Activated naive CD4-positive, alpha-beta T cell treated with anti-CD3 and anti-CD28 coated beads, Interleukin-2, amount 50 U/mL, for 72 hours (primary cell): ENCODE results near the gene ERMP1. TPM values are rescaled to one million over a fixed set of nuclear protein-coding genes. Genes with fewer than 3 reads are reported as not detected.
"Not testable (repeated sequence)": the region's sequence is repeated elsewhere in the genome, so short reads cannot be mapped to it uniquely, and the experiment has no call there.

Experiments
- ATAC-seq, 2 donors: fragments of 150-1000 bp; cut with Tn5 transposase; 2 replicates each; pipeline ENCODE4 v1.10.0; 2021; ENCODE audit warnings: mild to moderate bottlenecking in 2 of 2, moderate library complexity in 2 of 2
- DNase-seq, 2 donors: peaks; one replicate each; pipeline ENCODE4 v3.0.0; 2021 to 2022; ENCODE audit warnings: low spot score in 2 of 2
- H3K27ac Mint-ChIP-seq, 2 donors: one replicate each; pipeline ENCODE4 v1.8.0; 2022; ENCODE audit warnings: mild to moderate bottlenecking in 2 of 2, mixed read lengths in 2 of 2
- H3K36me3 Mint-ChIP-seq, 2 donors: one replicate each; pipeline ENCODE4 v1.8.0; 2022; ENCODE audit warnings: mixed read lengths in 2 of 2
- H3K9me3 Mint-ChIP-seq, 2 donors: one replicate each; pipeline ENCODE4 v1.8.0; 2022; ENCODE audit warnings: mixed read lengths in 2 of 2
- total RNA-seq, 2 donors: library from RNA; stranded (reverse); gene quantifications; one replicate each; pipeline ENCODE4 v1.2.3, GENCODE V29; 2022

ERMP1 gene, protein sequence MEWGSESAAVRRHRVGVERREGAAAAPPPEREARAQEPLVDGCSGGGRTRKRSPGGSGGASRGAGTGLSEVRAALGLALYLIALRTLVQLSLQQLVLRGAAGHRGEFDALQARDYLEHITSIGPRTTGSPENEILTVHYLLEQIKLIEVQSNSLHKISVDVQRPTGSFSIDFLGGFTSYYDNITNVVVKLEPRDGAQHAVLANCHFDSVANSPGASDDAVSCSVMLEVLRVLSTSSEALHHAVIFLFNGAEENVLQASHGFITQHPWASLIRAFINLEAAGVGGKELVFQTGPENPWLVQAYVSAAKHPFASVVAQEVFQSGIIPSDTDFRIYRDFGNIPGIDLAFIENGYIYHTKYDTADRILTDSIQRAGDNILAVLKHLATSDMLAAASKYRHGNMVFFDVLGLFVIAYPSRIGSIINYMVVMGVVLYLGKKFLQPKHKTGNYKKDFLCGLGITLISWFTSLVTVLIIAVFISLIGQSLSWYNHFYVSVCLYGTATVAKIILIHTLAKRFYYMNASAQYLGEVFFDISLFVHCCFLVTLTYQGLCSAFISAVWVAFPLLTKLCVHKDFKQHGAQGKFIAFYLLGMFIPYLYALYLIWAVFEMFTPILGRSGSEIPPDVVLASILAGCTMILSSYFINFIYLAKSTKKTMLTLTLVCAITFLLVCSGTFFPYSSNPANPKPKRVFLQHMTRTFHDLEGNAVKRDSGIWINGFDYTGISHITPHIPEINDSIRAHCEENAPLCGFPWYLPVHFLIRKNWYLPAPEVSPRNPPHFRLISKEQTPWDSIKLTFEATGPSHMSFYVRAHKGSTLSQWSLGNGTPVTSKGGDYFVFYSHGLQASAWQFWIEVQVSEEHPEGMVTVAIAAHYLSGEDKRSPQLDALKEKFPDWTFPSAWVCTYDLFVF
- 10 to 100 TPM; 22.5 to 22.8 TPM for total RNA-seq

DNA sequence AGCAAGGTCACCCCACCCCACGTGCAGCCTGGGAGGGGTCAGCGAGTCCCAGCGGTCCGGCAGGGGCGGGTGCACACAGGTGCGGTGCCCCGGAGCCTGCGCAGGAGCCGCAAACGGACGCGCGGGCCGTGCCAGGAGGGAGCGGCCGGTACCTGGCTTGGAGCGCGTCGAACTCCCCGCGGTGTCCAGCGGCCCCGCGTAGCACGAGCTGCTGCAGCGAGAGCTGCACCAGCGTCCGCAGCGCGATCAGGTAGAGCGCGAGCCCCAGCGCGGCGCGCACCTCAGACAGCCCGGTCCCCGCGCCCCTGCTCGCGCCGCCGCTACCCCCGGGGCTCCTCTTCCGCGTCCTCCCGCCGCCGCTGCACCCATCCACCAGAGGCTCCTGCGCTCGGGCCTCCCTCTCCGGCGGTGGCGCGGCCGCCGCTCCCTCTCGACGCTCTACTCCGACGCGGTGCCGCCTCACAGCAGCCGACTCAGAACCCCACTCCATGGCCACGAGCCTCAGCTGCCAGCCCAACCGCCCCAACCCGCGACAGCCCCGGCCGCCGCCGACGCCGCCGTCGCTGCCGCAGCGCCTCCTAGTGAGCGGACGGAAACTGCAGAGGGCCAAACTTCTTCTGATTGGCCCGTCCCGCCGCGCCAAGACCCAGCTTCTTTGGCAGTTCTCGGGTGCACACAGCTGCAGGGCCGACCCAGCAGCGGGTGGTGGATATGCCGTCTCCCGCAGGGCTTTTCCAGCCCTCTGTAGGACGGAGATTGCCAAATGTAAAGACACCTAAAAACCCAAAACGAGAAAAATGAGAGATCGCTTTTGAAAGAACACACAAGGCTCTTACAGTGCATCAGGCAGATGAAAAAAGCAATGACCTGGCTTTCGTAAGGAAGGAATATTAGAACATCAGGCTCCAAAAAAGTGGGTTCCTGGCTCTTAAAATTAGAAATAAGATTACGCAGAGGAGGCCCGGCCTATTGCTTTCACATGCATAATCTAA, at the start of gene ERMP1:
Gene ERMP1 (minus strand): TSS at position 580 of the 992 bp plus-strand sequence. CDS start 90 bp downstream, at position 490.
- DNase-seq (peak; percentile 90 to 95), ATAC-seq (peak; percentile 87 to 90)
- H3K9me3 Mint-ChIP-seq = no peaks in the 10 kb centered on the region
- peaks cover 8 to 9% of the 10 kb centered on the region in 2 donors for H3K36me3 Mint-ChIP-seq
- peak within 1 kb of the TSS; percentile 36 to 58 for H3K27ac Mint-ChIP-seq

DNA sequence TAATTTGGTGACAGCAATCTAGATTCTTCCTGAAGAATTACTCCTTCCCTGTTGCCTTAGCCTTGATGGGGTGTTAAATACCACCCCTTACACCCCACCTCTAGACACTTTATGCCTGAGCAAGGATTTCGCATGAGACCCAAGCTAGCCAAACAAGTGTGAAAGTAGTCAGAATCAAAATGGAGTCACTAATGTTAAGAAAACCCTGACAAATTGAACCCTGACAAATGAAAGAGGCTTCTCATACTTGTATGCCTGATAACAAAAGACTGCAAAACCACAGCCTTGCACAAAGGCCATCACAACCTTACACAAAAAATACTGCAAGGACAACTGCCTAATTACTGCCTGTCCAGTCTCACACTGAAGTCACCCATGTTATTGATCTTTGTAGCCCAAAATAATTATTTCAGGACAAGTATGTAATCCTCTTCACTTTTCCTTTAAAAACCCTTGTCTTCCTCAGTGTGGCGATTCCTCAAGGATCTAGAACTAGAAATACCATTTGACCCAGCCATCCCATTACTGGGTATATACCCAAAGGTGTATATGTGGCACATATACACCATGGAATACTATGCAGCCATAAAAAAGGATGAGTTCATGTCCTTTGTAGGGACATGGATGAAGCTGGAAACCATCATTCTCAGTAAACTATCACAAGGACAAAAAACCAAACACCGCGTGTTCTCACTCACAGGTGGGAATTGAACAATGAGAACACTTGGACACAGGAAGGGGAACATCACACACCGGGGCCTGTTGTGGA, 49.5 kb upstream of the ERMP1 start:
- H3K27ac Mint-ChIP-seq, H3K36me3 Mint-ChIP-seq, ATAC-seq, H3K9me3 Mint-ChIP-seq, DNase-seq: not testable (repeated sequence)

DNA sequence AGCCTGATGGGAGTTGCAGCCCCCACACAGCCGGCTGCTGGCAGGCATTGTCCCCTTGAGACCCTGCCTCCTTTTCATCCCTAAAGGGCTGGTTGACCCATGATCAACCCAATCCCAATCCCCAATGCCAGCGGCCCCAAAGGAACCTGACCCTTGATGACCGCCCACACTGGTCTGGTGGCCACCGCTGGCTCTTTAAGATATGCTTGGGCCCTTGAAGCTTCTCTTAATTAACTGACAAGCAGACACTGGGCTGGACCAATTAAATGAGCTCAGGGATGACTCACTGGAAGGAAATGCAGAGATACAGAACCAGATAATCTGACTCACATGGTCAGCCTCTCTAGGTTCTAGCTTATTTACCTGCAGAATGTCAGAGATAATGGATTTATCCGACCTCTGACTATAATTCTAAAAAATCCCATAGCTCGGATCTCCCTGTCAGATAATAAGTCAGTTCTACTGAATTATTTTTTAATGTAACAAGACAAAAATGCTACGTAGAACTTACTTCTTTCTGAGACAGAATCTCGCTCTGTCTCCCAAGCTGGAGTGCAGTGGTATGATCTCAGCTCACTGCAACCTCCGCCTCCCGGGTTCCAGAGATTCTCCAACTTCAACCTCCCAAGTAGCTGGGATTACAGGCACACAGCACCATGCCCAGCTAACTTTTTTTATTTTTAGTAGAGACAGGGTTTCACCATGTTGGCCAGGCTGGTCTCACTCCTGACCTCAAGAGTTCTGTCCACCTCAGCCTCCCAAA, 46.7 kb upstream of the ERMP1 start:
- no peak overlapping the region for H3K27ac Mint-ChIP-seq
- ATAC-seq (peak; percentile 37 to 49), DNase-seq (no peak)
- H3K36me3 Mint-ChIP-seq = peaks cover 0 to 5% of the 10 kb centered on the region in 2 donors
- H3K9me3 Mint-ChIP-seq = no peaks in the 10 kb centered on the region

DNA sequence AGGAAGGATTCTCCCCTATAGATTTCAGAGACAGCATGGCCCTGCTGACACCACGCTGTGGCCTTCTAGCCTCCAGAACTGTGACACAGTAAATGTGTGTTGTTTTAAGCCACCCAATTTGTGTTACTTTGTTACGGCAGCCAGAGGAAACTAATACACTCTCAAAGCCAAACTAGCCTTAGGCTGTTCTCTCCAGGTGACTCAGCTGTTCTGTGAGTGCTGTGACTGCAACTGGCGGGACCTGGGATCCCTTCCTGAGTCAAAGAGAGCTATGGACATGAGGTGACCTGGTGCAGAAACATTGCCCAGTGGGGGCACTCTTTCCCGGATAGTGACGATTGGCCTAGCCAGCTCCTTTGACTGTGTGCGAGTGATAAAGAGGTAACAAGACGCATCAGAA, 43.8 kb upstream of the ERMP1 start:
- Mint-ChIP-seq H3K36me3 (peaks cover 0 to 12% of the 10 kb centered on the region in 2 donors), H3K9me3 (no peaks in the 10 kb centered on the region), H3K27ac (no peak overlapping the region)
- ATAC-seq = no peak
- DNase-seq = no peak

DNA sequence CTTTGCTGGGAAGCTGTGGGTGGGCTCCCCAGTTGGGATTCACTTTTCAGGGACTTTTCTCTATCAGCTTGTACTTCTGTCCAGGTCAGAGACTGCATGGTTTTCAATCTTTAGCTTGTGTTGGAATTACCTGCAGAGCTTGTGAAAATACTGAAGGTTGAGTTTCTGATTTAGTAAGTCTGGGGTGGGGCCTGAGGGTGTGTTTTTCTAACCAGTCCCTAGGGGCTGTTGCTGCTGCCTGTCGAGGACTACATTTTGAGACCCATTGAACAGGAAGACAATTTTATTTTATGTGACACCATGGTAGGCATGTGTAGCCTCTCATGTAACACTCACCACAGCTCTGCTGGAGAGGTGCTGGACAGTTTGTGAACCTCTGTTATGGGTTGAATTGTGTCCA, 43.1 kb upstream of the ERMP1 start:
- DNase-seq = no peak
- no peak for ATAC-seq
- H3K36me3 Mint-ChIP-seq = peaks cover 0 to 12% of the 10 kb centered on the region in 2 donors
- no peak overlapping the region for H3K27ac Mint-ChIP-seq
- H3K9me3 Mint-ChIP-seq = no peaks in the 10 kb centered on the region

DNA sequence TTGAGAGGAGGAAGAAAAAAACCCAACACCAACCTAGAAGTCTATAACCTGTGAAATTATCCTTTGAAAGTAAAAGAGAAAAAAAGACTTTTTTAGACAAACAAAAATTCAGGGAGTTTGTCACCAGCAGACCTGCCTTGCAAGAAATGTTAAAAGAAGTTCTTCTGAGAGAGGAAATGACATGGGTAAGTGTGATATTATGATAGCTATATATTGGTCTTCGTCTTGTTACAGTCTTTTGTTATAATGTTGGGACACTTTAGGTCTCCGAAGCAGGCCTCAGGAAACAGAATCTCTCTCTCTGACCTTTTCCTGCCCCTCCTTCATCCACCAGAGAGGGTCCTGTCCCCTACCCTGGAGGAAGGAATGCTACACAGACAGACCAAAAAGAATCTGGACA, 41.1 kb upstream of the ERMP1 start:
- H3K27ac Mint-ChIP-seq = no peak overlapping the region
- no peak for ATAC-seq
- no peak for DNase-seq

DNA sequence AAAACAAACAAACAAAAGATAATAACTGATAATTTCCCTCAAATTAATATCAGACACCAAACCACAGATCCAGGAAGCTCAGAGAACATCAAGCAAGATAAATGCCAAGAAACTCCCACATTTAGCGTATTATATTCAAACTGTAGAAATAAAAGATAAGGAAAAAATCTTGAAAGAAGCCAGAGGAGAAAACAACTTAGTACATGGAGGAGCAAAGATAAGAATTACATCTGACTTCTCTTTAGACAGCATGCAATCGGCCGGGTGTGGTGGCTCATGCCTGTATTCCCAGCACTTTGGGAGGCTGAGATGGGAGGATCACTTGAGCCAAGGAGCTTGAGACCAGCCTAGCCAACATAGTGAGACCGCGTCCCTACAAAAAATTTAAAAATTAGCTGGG, 40.5 kb upstream of the ERMP1 start:
- Mint-ChIP-seq H3K36me3 (peaks cover 0 to 12% of the 10 kb centered on the region in 2 donors), H3K27ac (no peak overlapping the region), H3K9me3 (no peaks in the 10 kb centered on the region)
- no peak for ATAC-seq
- DNase-seq = no peak

More for the DNA sequence above, 41.1 kb upstream of the ERMP1 start:
- Mint-ChIP-seq H3K36me3 (peaks cover 0 to 12% of the 10 kb centered on the region in 2 donors), H3K9me3 (no peaks in the 10 kb centered on the region)

DNA sequence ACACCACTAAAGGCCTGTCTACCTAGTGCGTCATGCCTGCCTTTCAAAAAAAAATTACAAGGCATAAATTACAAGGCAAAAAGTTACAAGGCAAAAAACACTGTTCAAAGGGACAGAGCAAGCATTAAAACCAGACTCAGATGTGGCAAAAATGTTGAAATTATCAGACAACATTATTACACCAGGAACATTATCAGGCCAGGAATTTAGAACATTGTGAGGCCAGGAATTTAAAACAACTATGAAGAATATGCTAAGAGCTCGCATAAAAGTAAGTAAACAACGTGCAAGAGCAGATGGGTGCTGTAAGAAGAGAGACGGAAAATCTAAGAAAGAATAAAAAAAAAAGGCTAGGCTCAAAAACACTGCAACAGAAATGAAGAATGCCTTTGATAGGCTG, 39.6 kb upstream of the ERMP1 start:
- peak overlapping the region in 1 of 2 donors; percentile 36 for H3K27ac Mint-ChIP-seq
- DNase-seq = no peak

DNA sequence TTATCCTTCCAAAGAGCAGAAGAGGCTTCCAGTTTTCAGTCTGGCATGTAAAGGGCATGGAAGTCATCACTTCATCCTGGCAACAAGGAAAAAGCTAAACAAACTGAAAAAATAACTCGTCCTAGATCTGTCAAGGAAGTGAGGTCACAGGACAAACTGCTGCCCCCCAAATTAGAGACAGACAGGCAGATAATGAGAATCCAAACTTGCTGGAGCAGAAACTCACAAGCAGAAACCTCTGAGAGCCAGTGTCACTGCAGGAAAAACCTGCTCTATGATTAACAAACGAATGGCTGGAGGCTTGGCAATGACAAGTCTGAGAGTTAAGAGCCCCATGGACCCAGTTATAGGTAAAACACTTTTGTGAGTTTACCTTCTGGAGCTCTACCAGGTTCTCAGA, 38.9 kb upstream of the ERMP1 start:
- no peak for DNase-seq
- H3K36me3 Mint-ChIP-seq = peaks cover 0 to 12% of the 10 kb centered on the region in 2 donors
- H3K9me3 Mint-ChIP-seq = no peaks in the 10 kb centered on the region
- no peak for ATAC-seq
- H3K27ac Mint-ChIP-seq = no peak overlapping the region

More for the DNA sequence above, 39.6 kb upstream of the ERMP1 start:
- H3K9me3 Mint-ChIP-seq = no peaks in the 10 kb centered on the region
- peaks cover 0 to 12% of the 10 kb centered on the region in 2 donors for H3K36me3 Mint-ChIP-seq
- no peak for ATAC-seq

DNA sequence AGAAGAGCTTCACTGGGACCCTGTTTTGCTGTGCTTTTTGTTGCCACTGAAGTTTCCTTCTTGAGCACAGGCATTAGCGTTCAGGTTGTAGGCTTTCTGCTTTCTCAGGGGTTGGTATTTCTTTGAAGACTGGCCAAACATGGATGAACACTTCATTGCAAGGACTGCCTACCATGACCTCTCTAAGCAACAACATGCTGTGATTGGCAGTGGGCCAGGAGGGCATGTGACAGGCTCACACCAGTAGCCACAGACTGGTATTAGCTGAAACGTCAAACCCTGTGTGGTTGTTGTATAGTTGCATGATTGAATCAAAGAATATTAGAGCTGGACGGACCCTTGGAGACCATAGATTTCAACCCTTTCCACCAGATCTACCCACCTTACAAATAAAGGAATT, 37.8 kb upstream of the ERMP1 start:
- Mint-ChIP-seq H3K27ac (no peak overlapping the region), H3K36me3 (peaks cover 0 to 7% of the 10 kb centered on the region in 2 donors), H3K9me3 (no peaks in the 10 kb centered on the region)
- DNase-seq = no peak
- ATAC-seq = no peak

DNA sequence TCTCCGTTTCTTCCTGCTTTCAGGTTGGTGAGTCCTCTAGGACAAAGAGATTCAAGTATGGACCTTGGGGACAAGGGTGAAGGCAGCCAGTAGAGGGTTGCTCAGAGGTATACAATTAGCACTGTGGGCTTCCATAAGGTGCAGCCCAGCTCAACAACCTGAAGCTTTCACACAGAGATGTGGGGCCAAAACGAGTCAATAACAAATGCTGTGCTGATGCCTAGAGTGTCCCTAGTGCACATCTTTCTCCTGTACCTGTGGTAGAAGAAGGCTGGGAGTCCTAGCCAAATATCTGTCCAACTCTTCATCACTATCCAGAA, 37.1 kb upstream of the ERMP1 start:
- DNase-seq (no peak), ATAC-seq (peak in 1 of 2 donors; percentile 11)
- no peaks in the 10 kb centered on the region for H3K9me3 Mint-ChIP-seq
- H3K27ac Mint-ChIP-seq = no peak overlapping the region
- H3K36me3 Mint-ChIP-seq = peaks cover 0 to 7% of the 10 kb centered on the region in 2 donors

DNA sequence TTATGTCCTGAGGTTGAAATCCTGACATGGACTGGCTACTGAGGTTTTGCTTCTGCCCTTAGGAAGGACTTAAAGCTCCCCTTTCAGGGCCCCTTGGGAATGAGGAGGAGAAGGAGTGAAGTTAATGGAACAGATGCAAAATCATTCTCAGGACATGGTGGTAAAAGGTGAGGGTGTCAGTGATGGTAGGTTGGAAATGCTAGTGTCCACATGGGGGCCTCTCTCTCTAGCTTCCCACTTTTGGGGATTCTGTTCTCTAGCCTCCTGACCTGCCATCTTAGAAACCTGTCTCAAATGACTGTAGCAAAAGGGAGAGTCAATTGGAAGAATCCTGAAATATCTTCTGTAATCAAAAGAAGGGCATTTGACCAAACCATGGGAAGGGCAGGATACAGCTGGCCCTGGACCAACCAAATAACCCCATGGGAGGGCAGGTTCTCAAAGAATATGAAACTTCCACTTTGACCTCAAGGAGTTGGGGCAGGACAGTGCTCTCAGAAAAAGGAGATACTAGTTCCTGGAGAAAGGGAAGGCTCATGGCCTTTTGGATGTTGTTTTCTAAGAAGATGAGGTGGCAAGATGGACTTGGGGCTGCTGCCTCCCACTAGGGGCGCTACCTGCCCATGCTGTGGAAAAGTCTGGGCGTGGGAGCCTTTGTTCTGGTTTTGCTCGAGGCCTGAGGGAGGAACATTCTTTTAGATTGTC, 36.5 kb upstream of the ERMP1 start:
- peak; percentile 33 to 49 for ATAC-seq
- peak overlapping the region in 1 of 2 donors; percentile 35 for H3K27ac Mint-ChIP-seq
- no peak for DNase-seq
- peaks cover 0 to 7% of the 10 kb centered on the region in 2 donors for H3K36me3 Mint-ChIP-seq
- no peaks in the 10 kb centered on the region for H3K9me3 Mint-ChIP-seq

DNA sequence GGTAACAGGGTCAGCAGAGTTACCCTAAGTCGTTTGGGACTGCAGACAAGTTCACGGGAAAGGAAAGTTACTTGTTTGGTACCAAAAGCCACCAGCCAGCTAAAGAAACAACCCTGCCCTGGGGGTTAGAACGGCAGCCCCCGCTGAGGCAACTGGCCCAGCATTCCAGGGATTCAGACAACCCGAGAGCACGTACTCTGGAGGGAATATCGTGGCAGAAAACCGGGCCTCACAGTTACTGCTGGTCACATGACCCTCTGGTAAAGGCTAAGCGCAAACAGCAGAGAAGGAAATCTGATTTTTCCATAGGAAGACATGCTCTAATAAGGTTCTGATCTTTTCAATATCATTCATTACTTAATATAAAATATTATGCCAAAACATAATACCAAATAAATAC, 35.3 kb upstream of the ERMP1 start:
- no peak for DNase-seq
- H3K36me3 Mint-ChIP-seq = peaks cover 0 to 7% of the 10 kb centered on the region in 2 donors
- no peak for ATAC-seq
- no peak overlapping the region for H3K27ac Mint-ChIP-seq
- H3K9me3 Mint-ChIP-seq = no peaks in the 10 kb centered on the region

DNA sequence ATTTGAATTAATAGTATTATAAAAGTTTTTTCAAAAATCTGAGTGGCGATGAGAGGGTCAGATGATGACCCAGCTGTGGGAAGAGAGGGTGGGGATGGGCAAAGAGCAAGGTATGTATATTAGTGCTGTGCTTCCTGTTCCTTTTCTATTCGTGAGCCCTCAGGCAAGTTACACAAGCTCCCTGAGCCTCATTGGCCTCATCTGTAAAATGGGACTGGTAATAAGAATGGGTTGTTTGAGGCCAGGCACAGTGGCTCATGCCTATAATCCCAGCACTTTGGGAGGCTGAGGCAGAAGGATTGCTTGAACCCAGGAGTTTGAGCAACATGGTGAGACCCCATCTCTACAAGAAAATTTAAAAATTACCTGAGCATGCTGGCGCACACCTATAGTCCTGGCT, 33.8 kb upstream of the ERMP1 start:
- ATAC-seq = no peak
- no peaks in the 10 kb centered on the region for H3K36me3 Mint-ChIP-seq
- no peaks in the 10 kb centered on the region for H3K9me3 Mint-ChIP-seq
- H3K27ac Mint-ChIP-seq = no peak overlapping the region
- no peak for DNase-seq
